NCI-H748 (cell line): ENCODE data around the gene C7orf57.
"Not testable (repeated sequence)": the region's sequence is repeated elsewhere in the genome, so short reads cannot be mapped to it uniquely, and the experiment has no call there.

Experiments
- DNase-seq: peaks from one replicate; lab custom pipeline; 2025; ENCODE audit not compliant: unreplicated experiment; lab: John Stamatoyannopoulos, UW

The C7orf57 gene

DNA sequence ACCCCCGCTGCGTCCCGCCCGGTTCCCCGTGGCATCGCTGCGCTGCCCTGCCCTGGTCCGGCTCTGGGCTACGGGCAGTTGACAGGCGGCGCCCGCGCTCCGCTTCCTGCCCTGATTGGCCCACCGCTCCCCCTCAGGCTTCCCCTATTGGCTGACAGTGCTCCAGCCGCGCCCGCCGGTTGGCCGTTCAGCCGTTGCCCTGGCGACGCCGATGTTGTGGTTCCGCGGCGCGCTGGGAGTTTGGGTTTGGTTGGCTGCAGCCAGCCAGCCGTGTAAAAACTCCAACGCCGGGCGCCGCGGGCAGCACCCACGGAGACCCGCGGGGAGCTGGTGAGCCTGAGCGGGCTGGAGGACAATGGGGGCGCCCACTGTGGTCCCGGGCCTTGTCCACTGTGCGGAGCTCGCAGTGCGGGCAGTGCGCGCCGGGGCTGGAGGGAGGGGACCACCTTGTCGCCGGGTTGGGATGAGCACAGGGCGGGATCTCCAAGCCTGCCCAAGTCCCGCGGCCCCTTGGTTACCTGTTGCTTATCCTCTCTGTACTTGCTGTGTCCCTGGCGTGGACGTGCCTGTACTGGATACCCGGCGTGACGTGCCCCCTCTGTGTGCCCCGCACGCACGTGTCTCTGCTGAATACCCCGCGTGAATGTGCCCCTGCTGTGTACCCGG lies at the start of gene C7orf57:
Gene C7orf57 (plus strand): TSS at position 243 of the 666 bp plus-strand sequence. CDS start 766 bp downstream, outside the sequence.
- DNase-seq: peak; percentile 93

DNA sequence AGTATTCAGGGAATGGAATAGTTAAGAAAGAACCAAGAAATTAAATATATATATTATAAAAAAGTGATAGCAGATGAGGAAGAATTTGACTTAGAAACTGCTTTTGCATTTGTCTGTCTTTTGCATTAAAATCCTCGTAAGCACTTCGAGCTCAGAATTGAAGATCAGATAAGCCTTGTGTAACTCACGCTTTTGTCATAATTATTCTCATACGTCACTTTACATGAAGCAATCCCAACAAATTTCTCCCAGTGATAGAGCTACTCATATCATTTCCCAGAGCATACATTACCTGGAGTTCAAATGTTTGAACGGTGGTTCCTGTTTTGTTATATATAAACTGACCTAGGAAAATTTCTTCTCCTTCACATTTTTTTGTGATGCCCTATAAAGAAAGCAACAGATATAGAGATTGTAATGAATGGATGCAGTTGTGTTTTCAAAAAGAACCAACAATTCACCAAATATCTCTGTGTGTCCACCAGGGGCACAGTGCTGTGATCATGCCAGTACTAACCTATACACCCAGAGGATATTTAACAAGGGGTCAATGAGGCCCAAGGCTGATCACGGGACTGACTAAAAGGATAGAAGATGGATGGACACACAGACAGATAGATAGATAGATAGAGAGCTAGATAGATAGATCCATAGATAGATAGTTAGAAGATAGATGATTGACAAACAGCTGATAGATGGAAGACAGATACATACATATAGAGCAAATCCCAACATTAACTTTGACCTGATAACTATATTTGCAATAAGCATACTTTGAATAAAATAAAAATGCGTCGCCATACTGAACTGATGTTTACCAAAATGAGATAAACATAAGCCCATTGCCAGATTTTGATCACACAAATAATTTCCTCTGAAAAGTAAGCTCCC lies 46.6 kb upstream of the C7orf57 start:
- no peak for DNase-seq

DNA sequence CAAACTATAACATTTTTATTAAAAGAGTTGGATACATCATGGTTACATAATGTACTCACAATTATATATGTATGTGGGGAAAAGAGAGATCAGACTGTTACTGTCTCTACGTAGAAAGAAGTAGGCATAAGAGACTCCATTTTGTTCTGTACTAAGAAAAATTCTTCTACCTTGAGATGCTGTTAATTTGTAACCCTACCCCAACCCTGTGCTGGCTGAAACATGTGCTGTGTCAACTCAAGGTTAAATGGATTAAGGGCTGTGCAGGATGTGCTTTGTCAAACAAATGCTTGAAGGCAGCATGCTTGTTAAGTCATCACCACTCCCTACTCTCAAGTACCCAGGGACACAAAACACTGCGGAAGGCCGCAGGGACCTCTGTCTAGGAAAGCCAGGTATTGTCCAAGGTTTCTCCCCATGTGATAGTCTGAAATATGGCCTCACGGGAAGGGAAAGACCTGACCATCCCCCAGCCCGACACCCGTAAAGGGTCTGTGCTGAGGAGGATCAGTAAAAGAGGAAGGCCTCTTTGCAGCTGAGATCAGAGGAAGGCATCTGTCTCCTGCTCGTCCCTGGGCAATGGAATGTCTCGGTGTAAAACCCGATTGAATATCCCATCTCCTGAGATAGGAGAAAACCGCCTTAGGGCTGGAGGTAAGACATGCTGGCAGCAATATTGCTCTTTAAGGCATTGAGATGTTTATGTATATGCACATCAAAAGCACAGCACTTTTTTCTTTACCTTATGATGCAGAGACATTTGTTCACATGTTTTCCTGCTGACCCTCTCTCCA lies 45.5 kb upstream of the C7orf57 start:
- DNase-seq: peak; percentile 57

DNA sequence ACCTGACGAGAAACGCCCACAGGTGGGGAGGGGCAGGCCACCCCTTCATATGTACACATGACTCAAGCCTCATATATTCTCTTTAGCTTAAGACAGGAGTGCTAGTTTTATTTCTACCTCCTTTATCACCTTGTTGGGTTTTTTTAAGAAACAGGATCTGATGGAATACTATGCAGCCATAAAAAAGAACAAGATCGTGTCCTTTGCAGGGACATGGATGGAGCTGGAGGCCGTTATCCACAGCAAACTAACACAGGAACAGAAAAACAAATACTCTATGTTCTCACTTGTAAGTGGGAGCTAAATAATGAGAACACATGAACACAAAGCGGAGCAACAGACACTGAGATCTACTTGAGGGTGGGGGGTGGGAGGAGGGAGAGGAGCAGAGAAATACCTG lies 44.8 kb upstream of the C7orf57 start:
- DNase-seq: no peak

DNA sequence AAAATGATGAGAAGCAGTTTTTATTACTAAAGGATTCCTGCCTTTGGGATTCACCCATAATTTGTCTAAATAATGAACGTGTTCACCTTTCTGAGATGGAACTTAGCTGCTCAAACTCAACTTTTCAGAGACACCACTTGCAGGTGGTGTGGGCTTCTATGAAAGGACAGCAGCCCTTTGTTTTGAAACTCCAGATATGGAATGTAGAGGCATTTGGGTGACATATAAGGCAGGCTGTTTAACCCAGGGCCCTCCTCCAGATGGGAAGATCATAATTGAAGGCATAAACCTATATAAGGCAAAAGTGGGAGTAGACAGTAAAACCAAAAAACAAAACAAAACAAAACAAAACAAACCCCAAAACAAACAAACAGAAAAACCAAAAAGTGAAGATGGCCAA lies 44.1 kb upstream of the C7orf57 start:
- DNase-seq: no peak

DNA sequence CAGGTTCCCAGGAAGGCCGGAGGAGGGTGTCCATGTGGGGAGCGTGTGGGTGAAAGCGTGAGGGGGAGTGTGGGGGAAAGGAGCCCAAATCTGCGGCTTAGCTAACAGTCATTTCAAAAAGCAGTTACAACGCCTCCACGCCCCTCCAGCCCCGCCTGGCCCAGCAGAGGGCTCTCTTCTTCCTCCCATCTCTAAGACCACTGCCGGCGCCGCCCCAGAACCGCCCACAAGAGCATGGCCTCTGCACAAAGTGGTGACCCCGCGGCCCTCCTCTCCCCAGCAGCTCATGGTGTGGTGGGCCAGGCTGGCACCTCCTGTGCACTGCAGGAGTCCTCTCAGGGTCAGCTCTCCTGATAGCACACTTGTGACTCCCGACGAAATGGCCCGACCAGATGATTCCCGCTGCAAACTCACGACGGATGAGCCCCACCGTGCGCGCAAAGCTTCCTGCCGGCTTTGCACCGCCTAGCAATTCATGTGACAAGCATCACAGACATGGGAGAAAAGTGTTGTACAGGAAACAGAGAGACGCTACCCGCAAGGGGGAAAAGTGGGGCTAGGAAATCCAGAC lies 43.5 kb upstream of the C7orf57 start:
- peak; percentile 70 for DNase-seq

DNA sequence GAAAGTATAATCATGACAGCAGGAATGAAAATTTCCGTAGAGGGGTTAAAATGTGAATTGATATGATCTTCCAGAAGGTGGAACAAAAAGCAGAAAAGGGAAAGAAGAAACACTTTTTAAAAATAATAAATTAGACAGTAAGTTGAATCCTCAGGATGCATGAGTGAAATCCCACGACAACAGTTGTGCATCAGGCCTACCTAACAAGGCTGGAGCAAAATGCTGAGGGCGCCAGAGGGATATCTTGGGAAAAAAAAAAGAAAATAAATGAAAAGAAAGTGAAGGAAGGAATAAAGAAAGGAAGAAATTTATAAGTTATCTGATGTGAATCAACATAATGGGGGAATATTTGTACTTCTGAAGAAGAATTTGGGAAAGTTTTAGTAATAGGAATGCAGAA lies 42.9 kb upstream of the C7orf57 start:
- no peak for DNase-seq

DNA sequence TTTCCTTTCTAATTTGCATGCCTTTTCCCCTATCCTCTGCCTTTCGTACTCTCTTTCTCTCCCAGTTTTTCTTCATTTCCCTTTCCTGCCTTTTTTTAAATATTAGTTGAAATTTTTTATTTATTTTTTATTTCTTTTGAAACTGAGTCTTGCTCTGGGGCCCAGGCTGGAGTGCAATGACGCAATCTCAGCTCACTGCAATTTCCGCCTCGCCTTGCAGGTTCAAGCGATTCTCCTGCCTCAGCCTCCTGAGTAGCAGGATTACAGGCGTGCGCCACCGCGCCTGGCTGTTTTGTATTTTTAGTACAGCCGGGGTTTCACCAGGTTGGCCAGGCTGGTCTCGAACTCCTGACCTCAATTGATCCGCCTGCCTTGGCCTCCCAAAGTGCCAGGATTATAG lies 35.9 kb upstream of the C7orf57 start:
- no peak for DNase-seq

DNA sequence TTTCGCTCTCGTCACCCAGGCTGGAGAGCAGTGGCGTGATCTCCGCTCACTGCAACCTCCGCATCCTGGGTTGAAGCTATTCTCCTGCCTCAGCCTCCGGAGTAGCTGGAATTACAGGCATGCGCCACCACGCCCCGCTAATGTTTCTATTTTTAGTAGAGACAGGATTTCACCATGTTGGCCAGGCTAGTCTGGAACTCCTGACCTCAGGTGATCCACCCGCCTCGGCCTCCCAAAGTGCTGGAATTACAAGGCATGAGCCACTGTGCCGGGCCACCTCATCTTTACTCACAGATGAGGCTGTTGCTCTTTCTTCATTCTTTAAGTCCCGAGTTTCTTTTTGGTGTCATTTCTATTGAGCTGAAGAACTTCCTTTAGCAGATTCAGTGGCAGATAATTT lies 35.2 kb upstream of the C7orf57 start:
- not testable (repeated sequence) for DNase-seq

DNA sequence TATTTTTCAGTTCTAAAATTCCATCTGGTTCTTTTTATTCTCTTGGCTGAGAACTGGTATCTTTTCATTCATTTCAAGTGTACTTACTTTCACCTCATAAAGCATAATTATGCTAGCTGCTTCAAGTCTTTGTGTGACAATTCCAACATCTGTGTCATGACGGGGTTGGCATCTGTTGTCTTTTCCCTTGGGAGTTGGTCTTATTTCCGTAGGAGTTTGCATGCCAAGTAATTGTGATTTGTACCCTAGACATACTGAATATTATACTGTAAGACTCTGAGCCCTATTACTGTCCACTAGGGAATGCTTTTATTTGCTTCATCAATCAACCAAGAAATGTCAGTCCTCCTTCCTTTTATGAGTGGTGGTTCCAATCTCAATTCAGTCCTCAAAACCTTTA lies 31.3 kb upstream of the C7orf57 start:
- DNase-seq: peak; percentile 50

DNA sequence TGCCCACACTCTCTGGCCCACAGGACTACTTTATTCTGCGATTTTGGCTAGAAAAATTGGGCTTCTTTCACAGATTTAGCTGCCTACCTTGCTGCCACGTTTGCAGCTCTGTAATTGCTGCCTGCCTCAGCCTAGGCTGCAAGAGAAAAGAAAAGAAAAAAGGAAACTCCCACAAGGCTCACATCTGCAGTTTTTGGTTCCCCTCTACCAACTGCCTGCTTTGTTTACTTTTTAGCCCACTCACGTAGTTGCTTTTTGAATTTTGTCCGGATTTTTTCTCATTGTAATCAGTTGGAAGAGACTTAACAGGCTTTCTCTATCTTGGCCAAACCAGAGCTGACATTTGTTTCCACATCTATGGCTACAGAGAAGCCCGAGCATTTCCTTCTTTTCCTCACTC lies 30.7 kb upstream of the C7orf57 start:
- no peak for DNase-seq

DNA sequence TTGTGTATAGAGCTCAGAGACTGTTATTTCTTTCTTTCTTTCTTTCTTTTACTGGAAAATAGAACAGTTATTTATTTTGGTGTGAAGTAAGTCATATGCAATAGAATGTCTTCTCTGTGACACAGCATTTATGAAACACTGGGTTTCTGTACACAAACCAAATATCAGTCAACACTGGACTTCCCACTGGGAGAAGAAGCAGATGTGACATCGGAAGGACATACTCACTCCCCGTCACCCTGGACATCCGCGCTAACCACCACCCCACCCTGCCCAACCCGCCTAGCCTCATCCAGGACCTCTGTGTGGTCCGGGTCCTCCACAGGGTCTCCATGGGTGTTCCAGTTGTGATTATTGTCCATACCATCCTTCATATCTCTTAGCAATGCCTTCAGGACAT lies 28.5 kb upstream of the C7orf57 start:
- DNase-seq: no peak

DNA sequence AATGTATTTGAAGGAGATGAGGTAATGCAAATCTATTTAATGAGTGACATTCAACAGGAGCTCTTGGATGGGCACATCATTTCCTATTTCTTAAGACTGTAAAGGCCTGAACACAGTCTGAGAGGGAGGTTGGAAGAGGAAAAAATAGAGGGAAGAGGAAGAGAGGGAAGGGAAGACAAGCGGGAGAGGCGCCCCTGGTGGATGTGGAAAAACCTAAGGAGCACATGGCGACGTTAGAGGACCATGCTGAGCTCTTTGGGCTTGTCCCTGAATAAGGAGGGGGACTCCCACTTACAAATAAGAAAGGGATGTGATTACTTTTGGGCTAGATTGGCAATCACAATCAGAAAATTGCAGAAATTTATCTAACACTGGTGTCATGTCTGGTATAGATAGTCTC lies 26.1 kb upstream of the C7orf57 start:
- no peak for DNase-seq

DNA sequence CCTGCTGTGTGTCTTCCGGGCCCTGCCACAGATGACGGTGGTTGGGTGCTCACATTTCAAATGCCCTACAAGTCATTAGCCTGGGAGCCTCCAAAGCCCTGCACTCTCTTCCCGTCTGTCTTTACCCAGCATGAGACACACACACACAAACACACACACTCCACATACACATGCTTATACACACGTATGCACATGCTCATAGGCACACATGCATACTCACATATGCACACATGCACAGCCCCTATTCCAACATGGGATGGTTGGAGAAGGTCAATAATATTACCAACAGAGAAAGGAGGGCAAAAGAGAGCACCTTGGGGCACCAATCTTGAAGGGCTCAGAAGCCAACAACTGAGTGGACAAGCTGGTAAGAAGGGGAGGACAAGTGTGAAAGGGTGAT lies 25.4 kb upstream of the C7orf57 start:
- DNase-seq: no peak

DNA sequence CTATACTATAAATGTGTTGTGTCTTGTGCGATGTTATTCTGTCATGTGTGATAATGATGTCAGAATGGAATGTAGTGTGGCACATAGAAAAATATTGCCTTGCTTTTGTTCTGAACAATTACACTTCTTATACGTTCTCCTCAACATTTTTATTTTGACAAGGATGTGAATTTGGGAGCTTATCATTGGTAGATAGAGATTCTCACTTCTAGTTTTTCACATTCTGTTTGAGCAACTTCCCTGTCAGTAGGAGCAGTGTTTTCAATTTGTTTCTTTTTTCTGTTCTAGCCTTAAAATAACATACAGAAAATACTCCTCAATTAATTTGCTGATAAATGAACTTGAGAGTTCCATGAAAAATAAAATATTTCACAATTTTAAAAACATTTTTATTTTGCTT lies 24.0 kb upstream of the C7orf57 start:
- no peak for DNase-seq

DNA sequence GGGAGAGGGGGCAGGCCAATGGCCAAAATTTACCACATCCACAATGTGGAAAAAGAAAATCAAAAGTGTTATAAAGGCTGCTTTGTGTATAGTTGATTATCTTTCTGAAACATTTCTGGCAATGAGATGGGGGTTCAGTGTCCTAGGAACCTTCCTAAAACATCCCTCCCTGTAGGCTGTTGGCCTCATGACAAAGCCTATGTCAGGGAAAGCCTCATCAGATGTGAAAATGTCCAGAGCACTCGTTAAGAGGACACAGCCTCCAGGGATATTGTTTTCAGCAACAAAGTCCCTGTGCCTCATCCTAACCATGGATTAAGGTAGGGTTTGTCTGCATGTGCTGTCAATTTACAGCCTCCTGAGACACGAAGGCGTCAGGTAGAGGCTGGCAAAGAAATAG lies 23.4 kb upstream of the C7orf57 start:
- no peak for DNase-seq

DNA sequence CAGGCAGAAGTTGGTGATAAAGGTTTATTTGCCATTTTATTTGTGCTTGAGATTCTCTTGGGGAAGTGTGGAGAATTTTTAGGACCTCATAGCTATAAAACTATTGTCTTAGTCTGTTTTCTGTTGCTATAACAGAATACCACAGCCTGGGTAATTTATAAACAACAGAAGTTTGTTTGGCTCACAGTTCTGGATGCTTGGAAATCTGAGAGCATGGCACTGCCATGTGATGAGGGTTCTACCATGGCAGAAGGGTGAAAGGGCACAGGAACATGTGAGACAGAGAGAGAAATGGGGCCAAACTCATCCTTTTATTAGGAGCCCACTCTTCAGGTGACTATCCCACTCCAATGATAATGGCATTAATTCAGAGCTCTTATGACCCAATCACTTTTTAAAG lies 18.7 kb upstream of the C7orf57 start:
- no peak for DNase-seq

DNA sequence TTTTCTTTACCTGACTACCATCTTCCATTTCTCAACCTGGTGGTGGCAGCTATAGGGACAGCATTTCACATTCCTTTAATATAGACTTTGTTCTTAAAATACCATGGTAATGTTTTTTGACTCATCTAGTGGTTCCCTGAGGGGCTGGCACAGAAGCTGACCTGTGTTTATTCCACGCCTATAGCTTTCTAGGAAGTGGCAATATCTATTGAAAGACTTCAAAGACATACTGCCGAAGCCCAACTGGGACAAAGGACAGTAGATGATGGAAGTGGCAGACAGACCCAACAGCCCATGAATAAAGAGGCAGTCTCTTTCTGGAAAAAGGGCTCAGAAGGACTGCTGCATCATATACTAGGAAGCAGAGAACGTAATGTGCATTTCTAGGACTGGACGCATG lies 17.7 kb upstream of the C7orf57 start:
- no peak for DNase-seq

DNA sequence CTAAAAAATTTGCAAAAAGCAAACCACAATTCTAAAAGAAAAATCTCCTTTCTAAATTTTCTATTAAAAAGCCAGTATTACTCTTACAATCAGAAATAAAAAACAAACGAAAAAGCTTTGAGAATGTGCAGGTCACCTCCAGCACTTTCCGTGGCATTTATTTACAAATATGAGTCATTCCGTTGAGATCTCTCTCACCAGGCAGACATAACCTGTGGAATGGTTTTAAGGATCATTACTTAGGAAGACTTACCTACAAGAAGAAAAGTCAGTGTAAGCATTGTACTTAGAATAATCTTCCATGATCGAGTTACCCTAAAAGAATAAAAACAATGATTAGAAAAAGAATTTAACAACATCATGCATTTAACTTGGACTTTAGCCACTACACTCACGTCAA lies 9.7 kb upstream of the C7orf57 start:
- DNase-seq: no peak

DNA sequence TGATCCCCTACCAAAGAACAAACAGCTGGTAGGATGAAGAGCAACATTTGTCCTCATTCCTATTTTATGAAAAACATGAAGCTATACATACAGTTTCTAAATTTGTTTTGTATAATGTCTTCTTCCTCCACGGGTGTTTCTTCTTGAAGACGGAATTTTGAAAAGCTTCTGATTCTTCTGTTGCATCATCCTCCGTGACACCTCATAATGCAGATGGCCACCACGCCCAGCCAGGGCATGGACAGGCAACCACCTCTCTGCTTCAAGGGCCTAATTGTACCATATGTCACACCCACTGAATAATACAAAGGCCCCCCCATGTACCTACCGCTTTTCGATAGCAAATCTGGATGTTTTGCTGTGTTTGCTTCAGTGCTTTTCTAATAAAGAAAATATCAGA lies 6.4 kb upstream of the C7orf57 start, which contains the start of gene SUN3:
Gene SUN3 (minus strand): TSS at position 170 of the 400 bp plus-strand sequence. CDS start 169 bp downstream, at position 1.
- peak; percentile 44 for DNase-seq

DNA sequence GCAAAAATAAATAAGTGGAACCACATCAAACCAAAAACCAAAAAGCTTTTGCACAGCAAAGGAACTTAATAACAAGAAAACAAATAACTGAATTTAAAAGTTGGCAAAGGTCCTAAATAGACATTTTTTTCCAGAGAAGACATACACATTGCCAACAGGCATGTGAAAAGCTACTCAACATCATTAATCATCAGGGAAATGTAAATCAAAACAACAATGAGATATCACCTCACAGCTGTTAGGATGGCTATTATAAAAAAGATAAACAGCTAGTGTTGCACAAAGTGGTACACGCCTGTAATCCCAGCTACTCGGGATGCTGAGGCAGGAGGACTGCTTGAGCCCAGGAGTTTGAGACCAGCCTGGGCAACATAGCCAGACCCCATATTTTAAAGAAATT lies 4.2 kb upstream of the C7orf57 start:
- DNase-seq: peak; percentile 9
